ENCODE data around the gene SAMHD1.
"Not testable (repeated sequence)": the region's sequence is repeated elsewhere in the genome, so short reads cannot be mapped to it uniquely, and the experiment has no call there.

The SAMHD1 gene

GRCh38 chr20:36951979-36952738 is 651 bp upstream of the SAMHD1 start:
- DNase-seq: no peak

GRCh38 chr20:36950414-36951197 is 902 bp downstream of the SAMHD1 start:
- no peak for DNase-seq

GRCh38 chr20:36941401-36941835 is 10.1 kb downstream of the SAMHD1 start:
- no peak for DNase-seq

- no peak for DNase-seq
Observed at GRCh38 chr20:36937402-36937770, 14.1 kb downstream of the SAMHD1 start.

GRCh38 chr20:36936761-36937401 is 14.6 kb downstream of the SAMHD1 start:
- not testable (repeated sequence) for DNase-seq

GRCh38 chr20:36936341-36936740 is 15.2 kb downstream of the SAMHD1 start:
- DNase-seq: no peak

GRCh38 chr20:36933571-36933970 is 17.9 kb downstream of the SAMHD1 start:
- not testable (repeated sequence) for DNase-seq

GRCh38 chr20:36932476-36933426 is 18.8 kb downstream of the SAMHD1 start:
- no peak for DNase-seq

GRCh38 chr20:36932067-36932466 is 19.4 kb downstream of the SAMHD1 start:
- DNase-seq: not testable (repeated sequence)

GRCh38 chr20:36929691-36930090 is 21.8 kb downstream of the SAMHD1 start:
- DNase-seq: no peak

- DNase-seq: no peak
Observed at GRCh38 chr20:36929290-36929689, 22.2 kb downstream of the SAMHD1 start.

GRCh38 chr20:36927704-36928103 is 23.8 kb downstream of the SAMHD1 start:
- no peak for DNase-seq

GRCh38 chr20:36926653-36927200 is 24.8 kb downstream of the SAMHD1 start:
- no peak for DNase-seq

- DNase-seq: no peak
Observed at GRCh38 chr20:36925234-36925633, 26.3 kb downstream of the SAMHD1 start.

- DNase-seq: no peak
Observed at GRCh38 chr20:36924167-36925045, 27.1 kb downstream of the SAMHD1 start.

- DNase-seq: no peak
Observed at GRCh38 chr20:36920334-36920730, 31.2 kb downstream of the SAMHD1 start.

GRCh38 chr20:36919715-36920333 is 31.7 kb downstream of the SAMHD1 start:
- DNase-seq: peak; percentile 25

- no peak for DNase-seq
Observed at GRCh38 chr20:36917943-36918342, 33.6 kb downstream of the SAMHD1 start.

GRCh38 chr20:36917240-36917639 is 34.3 kb downstream of the SAMHD1 start:
- DNase-seq: no peak

GRCh38 chr20:36916199-36916598 is 35.3 kb downstream of the SAMHD1 start:
- DNase-seq: no peak

- DNase-seq: no peak
Observed at GRCh38 chr20:36908603-36909002, 42.9 kb downstream of the SAMHD1 start.
